ENCODE measurements around the gene SMIM13. TPM values are rescaled to one million over a fixed set of nuclear protein-coding genes. Genes with fewer than 3 reads are reported as not detected.
"Not testable (repeated sequence)": the region's sequence is repeated elsewhere in the genome, so short reads cannot be mapped to it uniquely, and the experiment has no call there.

The SMIM13 gene
- total and polyA plus RNA-seq, 12 donors = 3.0 to 14.6 (median 11.5) TPM

DNA sequence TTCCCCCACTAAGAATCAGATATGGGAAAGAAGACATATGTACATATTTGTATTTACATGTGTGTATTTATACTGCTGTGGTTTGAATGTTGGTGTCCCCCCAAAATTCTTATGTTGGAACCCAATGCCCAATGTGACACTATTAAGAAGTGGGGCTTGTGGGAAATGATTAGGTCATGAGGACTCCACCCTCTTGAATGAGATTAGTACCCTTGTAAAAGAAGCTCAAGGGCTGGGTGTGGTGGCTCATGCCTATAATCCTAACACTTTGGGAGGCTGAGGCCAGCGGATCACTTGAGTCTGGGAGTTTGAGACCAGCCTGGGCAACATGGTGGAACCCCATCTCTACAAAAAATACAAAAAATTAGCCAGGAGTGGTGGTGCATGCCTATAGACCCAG, 3.9 kb upstream of the SMIM13 start:
- ATAC-seq (no peak), DNase-seq (no peak)
- WGBS, 2 donors = 86 to 100% methylated on average over 1 of the region's 1 CpG
- intact Hi-C loops (cut with DNase I) = no loop called here
- Histone ChIP-seq H3K36me3 (no peaks in the 10 kb centered on the region), H3K27me3 (peaks cover 0 to 5% (median 0%) of the 10 kb centered on the region in 7 donors), H3K4me3 (no peak overlapping the region), H3K9me3 (no peaks in the 10 kb centered on the region), H3K27ac (no peak overlapping the region), H3K4me1 (peaks cover 0 to 9% (median 7%) of the 10 kb centered on the region in 9 donors)
- TF ChIP-seq, protein P1, sequence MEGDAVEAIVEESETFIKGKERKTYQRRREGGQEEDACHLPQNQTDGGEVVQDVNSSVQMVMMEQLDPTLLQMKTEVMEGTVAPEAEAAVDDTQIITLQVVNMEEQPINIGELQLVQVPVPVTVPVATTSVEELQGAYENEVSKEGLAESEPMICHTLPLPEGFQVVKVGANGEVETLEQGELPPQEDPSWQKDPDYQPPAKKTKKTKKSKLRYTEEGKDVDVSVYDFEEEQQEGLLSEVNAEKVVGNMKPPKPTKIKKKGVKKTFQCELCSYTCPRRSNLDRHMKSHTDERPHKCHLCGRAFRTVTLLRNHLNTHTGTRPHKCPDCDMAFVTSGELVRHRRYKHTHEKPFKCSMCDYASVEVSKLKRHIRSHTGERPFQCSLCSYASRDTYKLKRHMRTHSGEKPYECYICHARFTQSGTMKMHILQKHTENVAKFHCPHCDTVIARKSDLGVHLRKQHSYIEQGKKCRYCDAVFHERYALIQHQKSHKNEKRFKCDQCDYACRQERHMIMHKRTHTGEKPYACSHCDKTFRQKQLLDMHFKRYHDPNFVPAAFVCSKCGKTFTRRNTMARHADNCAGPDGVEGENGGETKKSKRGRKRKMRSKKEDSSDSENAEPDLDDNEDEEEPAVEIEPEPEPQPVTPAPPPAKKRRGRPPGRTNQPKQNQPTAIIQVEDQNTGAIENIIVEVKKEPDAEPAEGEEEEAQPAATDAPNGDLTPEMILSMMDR (IDR thresholded peaks at IDR 0.05) = no peak

DNA sequence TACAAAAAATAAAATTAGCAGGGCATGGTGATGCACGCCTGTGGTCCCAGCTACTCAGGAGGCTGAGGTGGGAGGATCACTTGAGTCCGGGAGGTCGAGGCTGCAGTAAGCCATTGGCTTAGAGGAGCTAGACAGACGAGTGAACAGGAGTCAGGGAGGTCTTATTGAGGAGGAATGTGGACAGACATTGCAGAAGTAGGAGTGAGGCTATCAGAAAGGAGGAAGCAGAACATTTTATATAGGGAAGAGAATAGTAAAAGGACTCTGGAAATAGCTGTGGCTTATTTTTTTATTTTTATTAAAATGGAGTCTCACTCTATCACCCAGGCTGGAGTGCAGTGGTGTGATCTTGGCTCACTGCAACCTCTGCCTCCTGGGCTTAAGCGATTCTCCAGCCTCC, 2.5 kb upstream of the SMIM13 start:
- H3K27ac ChIP-seq; intact Hi-C loops (cut with DNase I); ATAC-seq; H3K27me3 ChIP-seq; DNase-seq; H3K36me3 ChIP-seq; H3K9me3 ChIP-seq; H3K4me3 ChIP-seq: not testable (repeated sequence)
- 92 to 93% methylated on average over 5 of the region's 5 CpGs for WGBS, 2 donors
- peaks cover 0 to 24% (median 20%) of the 10 kb centered on the region in 9 donors for H3K4me1 ChIP-seq

DNA sequence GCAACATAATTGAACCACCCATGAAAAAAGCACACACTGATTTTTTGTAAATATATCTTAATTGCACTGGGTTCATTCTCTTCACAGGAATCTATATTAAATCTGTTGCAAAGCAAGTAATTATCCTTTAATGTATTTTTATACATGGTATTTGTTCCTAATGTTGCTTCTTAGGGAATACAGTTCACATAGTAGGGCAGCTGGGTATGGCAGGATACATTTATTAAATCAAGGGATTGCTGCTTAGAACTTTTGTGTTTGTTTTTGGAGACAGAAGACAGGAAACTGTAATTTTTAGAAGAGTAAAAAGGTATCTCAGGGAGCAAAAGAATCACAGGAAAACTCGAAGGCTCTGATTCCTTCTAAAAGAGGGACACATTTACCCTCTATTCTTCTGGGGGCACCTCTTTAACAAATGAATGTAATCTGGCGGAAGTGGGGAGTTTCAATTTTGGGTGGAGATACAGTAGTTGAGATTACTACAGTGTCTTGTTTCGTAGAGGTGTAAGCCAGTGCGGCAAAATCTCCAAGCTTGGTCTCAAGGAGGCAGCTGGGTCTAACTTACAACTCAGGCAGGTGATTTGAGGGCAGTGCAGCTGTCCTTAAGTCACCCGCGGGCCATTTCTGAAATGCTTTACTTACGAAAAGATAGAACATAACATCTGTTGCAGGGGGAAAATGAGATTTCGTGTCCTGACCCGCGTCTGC, 812 bp upstream of the SMIM13 start:
- no peak for DNase-seq
- intact Hi-C loops (cut with DNase I) = no loop called here
- Histone ChIP-seq H3K27me3 (no peaks in the 10 kb centered on the region), H3K4me3 (peak overlapping the region; percentile 71 to 99 (median 93)), H3K9me3 (no peaks in the 10 kb centered on the region), H3K4me1 (peaks cover 0 to 29% (median 20%) of the 10 kb centered on the region in 9 donors), H3K36me3 (no peaks in the 10 kb centered on the region), H3K27ac (peak overlapping the region; percentile 59 to 100 (median 98))
- ATAC-seq = peak in 6 of 8 donors; percentile 1 to 43 (median 22)
- 5 to 7% methylated on average over 10 of the region's 10 CpGs for WGBS, 2 donors
- TF ChIP-seq, protein P1 (IDR thresholded peaks at IDR 0.05) = no peak

DNA sequence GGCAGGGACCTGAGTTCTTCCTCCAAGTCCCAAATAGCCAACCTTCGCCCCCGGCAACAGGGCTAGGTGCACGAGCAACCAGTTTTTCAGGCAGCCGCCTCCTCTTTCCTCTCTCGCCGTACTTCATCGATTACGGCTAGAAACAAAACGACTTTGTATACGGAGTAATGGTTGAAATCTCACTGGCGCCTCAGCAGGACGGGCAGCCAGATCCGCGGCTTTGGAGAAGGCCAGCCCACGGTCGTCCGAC, 333 bp upstream of the SMIM13 start:
- intact Hi-C loops (cut with DNase I) = no loop called here
- no peaks in the 10 kb centered on the region for H3K9me3 ChIP-seq
- H3K27ac ChIP-seq = peak overlapping the region; percentile 59 to 100 (median 98)
- H3K4me1 ChIP-seq = peaks cover 0 to 29% (median 20%) of the 10 kb centered on the region in 9 donors
- H3K4me3 ChIP-seq = peak overlapping the region; percentile 71 to 99 (median 93)
- ATAC-seq (peak in 4 of 8 donors; percentile 9 to 27 (median 20)), DNase-seq (no peak)
- TF ChIP-seq, protein P1 (IDR thresholded peaks at IDR 0.05) = no peak
- H3K36me3 ChIP-seq = no peaks in the 10 kb centered on the region
- no peaks in the 10 kb centered on the region for H3K27me3 ChIP-seq
- 0% methylated on average over 17 of the region's 17 CpGs for WGBS, 2 donors

DNA sequence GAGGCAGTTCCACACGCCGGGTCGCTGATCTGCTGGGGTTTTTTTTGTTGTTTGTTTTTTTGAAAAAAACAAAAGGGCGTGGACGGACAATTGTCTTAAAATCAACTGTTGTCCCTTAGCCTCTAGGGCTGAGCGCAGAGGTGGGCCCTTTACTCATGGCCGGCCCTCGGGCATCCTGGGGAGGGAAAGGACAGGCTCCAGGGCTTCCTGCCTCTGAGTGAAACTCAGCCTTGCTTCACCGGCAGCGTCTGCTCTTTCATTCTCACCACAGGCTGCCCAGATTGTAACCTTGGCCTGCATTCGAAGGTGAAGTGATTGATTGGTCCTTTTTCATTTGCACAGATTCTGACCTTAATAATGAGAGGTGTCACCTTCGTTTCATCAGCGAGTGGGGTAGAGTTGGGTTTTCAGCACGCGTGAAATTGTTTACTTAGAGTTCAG, 797 bp downstream of the SMIM13 start:
- peak overlapping the region; percentile 71 to 99 (median 93) for H3K4me3 ChIP-seq
- no peaks in the 10 kb centered on the region for H3K9me3 ChIP-seq
- 0 to 1% methylated on average over 15 of the region's 15 CpGs for WGBS, 2 donors
- intact Hi-C loops (cut with DNase I) = no loop called here
- TF ChIP-seq, protein P1 (IDR thresholded peaks at IDR 0.05) = no peak
- H3K4me1 ChIP-seq = peaks cover 0 to 29% (median 20%) of the 10 kb centered on the region in 9 donors
- H3K27me3 ChIP-seq = no peaks in the 10 kb centered on the region
- H3K36me3 ChIP-seq = no peaks in the 10 kb centered on the region
- DNase-seq = peak in 1 of 2 donors; percentile 43
- peak overlapping the region; percentile 93 to 100 (median 98) for H3K27ac ChIP-seq
- peak in 6 of 8 donors; percentile 16 to 43 (median 36) for ATAC-seq

Measured in heart right ventricle (tissue), 16 donors.